NCI-H510A treated with DMSO at 0.1 percent for 48 hours (cell line): Measurements from ENCODE around the gene TENT4A.

Source experiments
- DNase-seq: peaks from one replicate; lab custom pipeline; 2025; lab: John Stamatoyannopoulos, UW

The TENT4A gene

DNA sequence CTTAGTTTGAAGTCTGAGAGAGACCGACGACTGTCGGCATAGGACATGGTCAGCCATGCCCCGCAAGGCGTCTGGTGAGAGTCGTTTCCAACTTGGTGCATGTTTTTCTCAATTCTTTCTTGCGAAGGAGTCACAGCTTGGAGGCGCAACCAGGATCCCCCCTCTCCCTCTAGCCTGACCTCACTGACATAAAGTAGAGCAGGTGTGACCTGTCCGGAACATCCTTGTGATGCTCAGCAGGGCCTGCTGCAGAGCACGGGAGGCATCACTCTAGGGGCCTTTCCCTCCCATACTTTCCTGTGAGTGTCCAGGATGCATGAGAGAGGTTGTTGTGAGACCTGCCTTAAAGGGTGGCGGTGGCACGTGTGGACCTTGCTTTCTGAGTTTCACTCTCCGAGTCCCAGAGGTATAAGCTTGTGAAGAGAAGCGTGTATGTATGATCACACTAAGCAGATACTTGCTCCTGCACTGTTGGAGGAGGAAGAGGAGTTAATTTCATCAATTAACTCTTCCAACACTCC is 5.0 kb downstream of the TENT4A start:
- DNase-seq, result no peak

DNA sequence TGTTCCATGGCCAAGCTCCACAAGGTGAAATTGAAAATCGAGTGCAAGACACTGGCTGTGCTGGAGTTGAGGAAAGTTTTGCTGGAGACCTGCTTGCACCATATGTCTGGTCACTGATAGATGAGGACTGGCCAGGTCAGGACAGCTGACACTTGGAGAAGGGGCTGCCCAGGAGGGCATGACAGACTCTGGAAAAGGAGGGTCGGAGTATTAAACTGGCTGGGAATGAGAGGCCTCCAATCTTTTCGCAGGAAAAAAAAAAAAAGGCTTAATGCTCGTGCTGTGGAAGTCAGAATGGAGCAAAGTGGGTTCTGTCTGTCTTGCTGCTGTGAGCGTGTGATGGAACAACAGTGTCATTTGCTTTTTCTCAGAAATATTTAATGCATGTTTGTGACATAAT is 5.5 kb downstream of the TENT4A start:
- DNase-seq, result no peak

DNA sequence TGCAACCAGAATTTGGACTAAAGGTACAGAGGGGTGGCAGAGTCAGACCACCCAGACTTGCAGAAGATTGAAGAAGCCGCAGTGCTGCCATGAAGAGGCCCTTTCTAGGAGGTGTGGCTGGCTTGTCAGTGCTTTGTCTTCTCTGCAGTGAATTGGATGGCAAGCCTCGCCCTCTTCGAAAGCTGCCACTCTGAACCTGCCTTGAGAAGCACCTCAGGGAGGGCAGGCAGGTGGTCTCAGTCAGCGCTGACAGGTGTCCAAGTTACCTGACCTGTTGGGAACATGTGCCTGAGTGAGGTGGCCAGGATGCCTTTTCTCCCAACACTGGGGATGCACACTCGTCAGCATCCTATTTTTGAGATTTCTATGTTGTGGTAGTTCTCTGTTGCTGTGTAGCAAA is 6.2 kb downstream of the TENT4A start:
- DNase-seq, result no peak

DNA sequence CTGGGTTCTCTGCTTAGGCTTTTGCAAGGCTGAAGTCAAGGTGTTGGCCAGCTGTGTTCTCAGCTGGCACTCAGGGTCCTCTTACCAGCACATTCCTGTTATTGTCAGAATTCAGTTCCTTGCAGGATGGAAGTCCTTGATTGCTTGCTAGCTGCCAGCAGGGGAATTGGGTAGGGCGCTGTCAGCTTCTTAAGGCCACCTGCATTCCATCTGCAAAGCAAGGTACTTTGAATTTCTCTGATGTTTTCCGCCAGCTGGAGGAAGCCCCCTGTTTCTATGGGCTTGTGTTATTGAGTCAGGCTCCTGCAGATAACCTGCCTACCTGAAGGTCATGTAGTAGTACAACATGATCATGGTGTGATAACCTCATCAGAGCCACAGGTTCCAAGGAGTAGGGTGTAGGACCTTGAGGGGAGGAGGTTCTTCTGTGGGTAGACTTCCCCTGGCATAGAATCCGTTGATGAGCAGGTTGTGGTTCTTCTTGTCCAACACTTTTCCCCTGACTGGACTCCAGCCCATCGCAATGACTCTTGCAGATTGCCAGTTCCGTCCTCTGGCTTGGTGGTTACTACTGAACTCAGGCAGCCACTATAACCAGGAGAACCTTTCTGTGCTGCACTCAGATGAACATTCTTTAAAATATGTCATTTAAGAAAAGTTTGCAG is 6.8 kb downstream of the TENT4A start:
- DNase-seq, result no peak

DNA sequence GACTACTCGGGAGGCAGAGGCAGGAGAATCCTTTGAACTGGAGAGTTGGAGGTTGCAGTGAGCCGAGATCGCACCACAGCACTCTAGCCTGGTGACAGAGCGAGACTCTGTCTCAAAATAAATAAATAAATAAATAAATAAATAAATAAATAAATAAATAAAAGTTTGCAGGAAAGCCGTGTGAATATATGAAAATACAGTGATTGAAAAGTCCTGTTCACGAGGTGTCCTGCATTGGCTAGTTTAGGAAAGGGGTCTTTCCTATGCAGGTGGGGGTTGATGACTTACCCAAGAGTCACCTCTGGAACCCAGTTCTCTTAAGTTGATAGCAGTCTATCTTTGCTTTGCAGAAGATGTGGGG is 7.3 kb downstream of the TENT4A start:
- no peak for DNase-seq

DNA sequence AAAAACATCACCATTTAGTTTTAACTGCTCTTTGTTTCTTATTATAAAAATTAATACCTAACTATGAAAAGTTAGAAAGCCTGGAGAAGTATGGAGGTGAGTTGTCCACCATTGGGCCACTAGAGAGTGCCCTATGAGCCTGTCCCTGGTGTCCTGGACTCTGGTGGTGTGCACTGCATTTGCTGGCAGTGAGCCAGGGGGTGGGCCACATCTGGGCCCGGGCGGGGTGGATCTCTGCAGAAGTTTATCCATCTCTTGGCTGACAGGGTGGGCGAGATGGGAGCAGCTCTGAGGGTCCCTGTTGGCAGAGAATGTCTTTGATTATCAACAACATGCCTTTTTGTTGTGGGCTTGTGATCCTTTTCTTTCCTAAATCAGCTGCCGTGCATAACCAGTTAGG is 8.2 kb downstream of the TENT4A start:
- no peak for DNase-seq

DNA sequence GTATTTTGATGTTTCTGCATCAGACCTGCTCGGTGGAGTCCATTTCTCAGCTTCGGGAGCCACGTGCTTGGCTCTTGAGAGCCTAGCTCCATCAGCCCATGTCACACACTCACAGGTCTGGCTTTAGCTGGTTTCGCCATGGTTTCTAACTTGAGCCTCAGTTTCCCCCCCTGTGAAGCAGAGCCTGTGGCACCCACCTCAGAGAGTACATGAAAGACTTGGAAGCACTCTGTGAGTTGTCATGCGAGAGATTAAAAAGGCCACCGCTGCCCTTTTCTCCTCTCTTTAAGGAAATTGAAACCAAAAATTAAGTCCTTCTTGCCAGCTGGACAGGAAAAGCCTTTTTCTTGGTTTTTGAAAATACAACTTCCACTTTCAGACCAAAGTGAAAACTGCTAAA is 8.8 kb downstream of the TENT4A start:
- DNase-seq, result no peak

DNA sequence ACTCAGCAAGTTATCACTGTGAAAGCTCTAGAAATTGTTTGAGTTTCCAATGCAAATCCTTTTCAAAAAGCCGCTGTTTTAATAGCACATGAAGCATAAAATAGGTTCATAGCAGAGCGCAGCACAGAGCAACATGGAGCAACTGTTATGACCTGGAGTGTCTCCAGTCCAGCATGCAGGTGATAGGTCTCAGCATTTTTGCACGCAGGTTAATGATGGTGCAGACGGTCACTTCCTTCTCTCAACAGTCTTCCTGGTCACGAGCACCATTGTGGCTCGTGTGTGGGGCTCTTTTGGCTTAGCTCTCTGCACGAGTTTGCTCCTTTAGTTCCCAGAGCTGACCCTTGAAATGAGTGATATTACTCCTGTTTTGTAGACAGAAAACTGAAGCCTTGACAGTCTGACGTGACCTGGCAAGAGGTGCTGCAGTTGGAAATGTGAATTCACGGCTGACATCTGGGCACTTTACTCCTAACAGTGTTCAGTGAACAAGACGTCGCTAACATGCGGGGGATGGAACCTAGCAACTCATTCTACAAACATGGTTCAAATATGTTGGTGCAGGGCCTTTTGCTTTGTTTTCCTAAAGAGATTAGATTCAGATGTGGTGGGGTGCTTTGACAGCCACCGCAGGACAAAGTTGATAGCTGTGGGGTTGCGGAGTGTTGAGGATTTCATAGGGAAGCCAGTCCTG is 10.0 kb downstream of the TENT4A start:
- no peak for DNase-seq

DNA sequence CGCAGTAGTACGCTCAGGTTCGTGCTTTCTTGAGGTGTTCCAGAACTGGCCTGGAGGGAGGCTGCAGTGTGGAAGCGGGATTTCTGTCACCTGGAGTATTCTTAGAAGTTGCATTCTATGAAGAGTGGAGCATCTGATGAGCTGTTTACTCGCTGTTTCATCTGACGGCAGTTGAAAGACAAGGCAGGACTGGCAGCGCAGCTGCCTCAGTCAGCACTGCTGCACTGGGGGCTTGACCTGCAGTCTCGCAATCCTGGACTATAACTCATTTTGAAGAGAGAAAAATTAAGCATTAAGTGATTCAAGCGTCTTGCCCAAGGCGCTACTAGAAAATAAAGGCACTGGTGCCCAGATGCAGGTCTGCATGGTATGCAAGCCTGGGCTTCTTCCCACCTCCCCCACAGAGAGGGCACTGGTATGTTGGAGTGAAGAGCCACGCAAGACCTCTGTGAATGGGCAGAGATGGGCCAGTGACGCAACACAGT is 10.6 kb downstream of the TENT4A start:
- no peak for DNase-seq

DNA sequence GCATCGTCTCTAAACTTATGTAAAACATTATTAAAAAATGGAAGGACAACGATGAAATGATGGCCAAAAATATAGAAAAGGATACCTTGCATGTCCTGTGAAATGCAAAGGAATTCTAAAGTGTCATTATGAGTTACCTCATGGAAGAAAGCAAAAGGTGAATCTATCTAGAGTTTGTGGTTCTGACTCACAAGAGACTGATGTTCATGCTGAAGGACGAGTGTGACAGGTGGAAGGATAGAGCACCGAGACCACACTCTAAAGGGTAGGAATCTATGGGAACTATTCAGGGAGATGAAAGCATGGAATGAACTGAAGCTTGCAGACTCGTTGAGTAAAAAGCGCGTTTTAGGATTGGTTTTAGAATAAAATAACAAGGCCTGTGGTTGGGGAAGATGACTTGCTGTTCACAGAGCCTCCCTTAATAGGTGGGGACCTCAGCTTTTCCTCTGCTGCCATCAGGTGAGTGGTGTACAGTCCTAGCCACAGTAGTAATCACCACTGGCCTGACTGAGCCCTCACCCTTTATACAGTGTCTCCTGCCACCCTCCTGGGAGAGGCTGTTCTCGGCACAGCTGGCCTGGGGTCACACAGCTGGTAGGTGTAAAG is 11.2 kb downstream of the TENT4A start:
- DNase-seq, result no peak

DNA sequence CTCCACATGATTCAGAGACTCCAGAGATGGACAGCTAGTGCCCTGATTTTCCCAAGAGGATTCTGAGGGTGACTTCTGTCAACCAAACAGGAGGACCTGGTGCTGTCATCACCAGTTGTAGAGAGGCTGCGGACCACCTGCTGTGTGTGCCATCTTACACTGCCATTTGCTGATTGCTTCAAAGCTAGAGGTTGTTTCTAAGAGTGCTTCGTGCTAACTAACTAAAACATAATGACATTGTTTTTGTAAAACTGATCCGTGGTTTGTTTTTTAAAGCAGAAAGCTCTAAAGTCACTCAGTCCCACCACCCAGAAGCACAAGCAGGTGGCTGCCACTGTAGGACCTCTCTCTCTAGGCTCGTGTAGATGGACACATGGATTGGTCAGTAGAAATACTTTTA is 12.2 kb downstream of the TENT4A start:
- DNase-seq, result no peak

DNA sequence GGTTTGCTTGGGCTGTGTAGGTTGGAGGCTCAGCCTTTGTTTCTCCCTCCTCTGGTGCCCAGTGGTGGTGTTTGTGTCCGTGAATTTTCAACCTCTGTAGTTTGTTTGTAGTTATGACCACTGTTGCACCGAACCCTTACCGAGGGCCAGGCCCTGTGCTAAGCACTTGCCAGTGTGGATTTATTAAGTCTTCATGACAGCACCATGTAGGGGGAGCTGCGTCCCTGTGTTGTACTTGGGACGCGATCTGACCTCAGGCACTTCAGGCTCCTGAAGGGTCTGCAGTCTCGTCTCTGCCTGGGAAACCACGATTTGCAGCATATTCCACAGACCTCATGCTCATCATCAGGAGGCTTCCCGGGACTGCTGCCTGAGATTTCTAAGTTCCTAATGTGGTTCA is 12.8 kb downstream of the TENT4A start:
- no peak for DNase-seq

DNA sequence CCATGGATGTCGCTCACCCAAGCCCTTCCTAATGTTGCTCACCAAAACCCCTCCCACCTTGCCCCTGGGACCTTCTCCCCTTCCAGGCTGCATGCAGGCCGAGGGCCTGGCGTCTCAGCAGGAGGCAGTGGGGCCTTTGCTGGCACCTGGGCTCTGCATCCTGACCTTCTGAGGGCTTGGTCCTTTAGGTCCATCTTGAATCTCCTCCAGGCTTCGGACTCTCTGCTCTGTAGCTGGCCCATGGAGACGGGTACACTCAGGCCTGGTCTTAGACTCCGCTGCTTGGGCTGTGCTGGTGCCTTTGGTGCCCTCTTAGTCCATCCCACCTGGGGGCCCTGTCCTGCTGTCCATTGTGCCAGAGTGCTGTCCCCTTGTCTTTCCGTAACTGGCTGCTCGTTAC is 14.0 kb downstream of the TENT4A start:
- no peak for DNase-seq

DNA sequence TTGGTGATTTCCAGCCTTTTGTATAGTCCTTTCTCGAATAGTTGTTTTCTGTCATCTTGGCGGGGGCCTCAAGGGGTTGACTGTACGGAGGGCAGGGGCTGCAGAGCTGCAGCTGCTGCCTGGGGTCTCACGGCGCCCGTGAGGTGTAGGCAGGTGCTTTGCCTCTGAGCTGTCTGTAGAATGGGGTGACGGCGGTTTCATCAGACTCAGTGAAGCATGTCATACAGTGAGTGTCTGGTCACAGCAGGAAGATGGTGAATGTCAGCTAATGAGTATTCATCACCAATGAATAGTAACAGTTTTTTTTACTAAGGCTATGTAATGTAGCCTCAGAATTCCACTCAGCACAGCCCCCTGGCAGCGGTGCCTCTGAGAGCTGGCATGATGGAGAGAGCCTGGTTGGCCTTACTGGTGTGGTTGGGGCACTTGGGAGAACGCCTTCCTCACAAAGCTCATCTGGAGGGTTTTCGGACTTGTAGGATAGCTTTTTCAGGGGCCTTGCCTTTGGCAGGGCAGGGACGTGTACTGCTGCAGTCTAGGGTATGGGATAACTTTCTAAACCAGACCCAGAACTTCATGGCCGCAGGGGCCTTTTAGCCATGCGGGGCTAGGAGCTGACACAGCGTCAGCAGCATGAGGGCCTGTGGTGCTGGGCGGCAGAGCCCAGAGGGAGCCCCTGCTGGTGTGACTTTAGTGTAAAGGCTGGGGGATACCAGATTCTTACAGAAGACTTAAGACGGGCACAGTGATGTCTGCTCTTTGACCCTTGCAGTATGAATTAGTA is 15.0 kb downstream of the TENT4A start:
- peak; percentile 49 for DNase-seq

DNA sequence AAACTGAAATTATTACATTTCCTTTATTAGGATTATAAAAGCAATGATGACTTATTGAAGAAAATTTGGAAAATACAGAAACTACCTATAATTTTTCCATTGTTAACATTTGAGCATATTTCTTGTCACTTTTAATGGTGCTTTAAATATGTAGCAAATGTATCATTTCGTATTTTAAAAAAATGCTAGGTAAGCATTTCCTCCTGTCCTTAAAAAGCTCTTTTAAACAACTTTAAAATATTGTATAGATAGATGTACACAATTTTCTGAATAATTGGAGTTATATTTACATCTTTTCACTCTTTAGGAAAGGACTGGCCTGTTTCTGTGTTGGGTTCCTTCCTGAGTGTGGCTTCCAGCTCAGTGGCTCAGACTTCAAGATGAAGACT is 15.6 kb downstream of the TENT4A start:
- no peak for DNase-seq

DNA sequence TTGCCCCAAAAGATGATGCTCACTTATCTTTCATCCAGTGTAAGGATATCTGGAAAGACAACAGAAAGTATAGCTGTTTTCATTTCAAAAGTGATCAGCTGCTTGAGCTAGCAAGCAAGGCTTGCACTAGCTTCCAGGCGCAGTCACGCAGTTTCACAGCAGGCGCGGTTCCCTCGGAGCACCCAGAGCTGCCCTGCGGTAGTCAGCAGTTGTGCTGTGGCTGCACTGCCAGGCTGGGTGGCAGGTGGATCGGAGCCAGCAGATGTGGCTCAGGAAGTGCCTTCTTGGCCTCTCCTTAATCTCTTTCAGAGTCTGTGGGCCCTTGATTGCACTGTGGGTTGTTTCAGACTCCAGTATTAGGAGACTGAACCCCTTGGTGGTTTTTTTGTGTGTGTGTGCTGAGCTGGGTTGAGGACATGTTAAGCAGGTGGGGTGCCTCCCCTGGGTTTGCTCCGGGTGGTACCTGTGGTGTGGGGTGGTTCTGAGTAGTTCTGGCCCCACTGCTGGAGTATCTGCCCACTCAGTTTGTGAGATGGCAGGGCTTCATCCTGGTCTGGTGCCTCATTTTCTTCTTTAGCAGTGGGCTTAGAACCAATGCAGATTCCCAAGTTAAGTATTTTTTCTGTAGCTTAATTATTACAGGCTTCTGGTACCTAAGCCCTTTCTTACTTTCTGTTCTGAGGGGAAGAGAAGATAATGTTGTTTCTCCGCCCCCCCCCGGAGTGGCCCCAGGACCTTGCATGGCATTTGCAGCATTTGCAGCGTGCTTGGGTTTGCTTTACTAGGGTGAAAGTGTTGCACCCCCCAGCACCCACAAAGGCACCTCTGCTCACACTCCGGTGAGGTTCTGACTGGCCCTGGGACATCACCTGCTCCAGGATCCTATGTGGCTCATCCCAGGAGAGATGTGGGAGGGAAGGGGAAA is 16.4 kb downstream of the TENT4A start:
- DNase-seq, result no peak

DNA sequence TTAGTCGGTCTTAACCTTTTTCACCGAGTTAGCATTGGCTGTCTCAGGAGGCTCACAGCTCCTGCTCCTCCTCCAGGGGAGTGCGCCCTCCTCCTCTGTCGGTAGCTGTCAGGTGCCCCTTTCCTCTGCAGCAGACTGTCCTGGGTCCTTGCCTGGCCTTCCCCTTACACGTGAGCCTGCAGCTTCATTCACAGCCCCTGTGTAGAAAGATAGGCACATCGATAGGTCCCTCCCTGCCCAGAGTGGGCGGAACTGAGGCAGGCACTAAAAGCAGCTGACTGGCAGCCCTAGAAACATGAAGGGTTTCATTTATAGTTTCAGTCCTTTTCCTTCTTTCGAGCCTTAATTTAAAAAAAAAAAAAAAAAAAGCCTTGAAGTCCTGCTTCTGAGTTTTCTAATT is 17.2 kb downstream of the TENT4A start:
- DNase-seq, result peak; percentile 46

DNA sequence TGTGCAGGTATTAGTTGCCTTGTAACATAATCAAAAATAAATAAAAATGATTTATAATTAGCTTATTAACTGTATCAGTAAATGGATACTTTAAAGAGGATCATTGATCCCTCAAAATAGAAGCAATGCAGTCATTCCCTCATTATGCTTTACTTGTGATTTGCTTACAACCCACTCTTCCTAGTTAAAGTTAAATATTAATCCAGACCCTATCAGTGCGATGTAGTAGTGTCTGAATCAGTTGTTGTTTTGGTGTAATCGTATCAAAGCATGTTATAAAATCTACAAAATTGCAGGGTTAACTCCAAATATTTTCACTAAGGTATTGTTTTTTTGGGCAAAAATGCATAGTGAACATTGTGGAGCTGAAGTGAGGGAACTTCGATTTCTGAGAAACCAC is 17.6 kb downstream of the TENT4A start:
- no peak for DNase-seq

DNA sequence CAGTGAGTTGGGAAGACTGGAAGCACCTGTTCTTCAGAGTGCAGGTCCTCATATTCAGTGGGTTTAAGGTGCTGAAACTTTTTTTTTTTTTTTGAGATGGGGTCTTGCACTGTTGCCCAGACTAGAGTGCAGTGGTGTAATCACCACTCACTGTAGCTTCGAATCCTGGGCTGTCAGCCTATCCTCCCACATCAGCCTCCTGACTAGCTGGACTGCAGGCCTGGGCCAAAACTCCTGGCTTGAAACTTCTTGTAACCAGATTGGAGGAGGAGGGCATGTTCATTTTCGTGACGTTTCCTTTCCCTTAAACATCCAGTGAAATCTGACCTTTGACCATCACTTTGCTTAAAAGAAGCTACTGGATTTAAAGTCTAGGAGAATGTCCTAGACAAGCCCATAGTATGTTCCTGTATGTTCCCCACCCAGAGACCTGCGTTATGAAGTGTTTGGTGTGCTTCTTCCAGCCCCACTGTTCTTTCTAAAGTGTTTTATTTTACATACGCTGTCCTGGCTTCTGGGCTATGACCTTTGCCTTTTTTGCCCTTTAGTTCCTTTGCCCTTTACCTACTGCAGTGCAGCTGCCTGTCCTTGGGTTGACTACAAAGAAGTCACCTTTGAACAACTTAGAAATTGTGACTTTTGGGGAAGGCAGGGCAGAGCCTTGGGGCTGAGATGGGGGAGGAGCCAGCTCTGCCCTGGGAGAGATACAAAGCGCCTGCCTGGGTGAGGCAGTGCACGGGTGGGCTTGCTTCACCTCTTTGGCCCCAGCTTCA is 18.4 kb downstream of the TENT4A start:
- no peak for DNase-seq

DNA sequence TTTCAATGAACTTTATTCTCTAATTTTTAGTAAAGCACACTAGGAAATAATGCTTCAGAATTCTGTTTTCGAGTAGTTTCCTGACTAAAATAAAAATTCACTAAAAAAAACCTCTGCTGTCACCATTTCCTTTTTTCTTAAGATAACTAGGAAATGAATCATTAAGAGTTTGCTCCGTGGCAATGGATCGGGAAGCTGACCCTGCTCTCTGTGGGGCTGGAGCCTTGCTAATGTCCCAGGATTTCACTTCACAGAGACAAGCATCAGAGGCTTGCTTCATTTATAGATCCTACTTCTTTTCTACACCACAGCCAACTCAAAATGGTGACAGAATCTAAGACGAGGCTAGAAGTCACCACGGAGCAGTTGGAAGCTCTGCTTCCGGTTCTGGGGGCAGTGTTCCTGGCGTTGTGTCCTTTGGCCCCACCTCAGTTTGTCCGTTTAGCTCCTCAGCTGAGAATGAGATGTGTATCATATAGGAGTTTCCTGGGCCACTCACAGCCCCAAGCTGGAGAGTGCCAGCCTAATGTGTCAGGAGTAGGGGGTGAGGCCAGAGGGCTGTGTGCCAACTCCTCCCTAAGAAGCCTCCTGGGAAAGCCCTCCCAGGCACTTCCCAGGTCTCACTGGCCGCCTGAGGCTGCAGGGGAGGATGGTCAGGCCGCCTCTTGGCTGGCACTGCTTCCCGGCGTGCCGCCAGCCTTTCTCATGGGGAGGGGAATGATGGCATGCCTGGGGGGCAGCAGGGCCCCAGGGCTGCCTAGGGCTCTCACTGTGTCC is 19.6 kb downstream of the TENT4A start:
- DNase-seq, result no peak
